T47D (cell line): ENCODE data around the gene PHF10.

Source experiments
- DNase-seq, 2 experiments: peaks; one replicate each; pipeline versions ENCODE4 v3.0.0 to v3.0.0-alpha.2; 2011 to 2012; ENCODE audit warnings: low read depth in 1 of 2, low spot score in 1 of 2
- JUND ChIP-seq: IDR thresholded peaks from 2 replicates; pipeline ENCODE4 v1.6.1; 2012; ENCODE audit warnings: low read depth
- in situ Hi-C: cut with HindIII; loops from 2 replicates; pipeline ENCODE4 v1.10.0; 2016; ENCODE audit warnings: low sequenced_read_pairs, low pct_unique_long_range_greater_than_20kb

The PHF10 gene

DNA sequence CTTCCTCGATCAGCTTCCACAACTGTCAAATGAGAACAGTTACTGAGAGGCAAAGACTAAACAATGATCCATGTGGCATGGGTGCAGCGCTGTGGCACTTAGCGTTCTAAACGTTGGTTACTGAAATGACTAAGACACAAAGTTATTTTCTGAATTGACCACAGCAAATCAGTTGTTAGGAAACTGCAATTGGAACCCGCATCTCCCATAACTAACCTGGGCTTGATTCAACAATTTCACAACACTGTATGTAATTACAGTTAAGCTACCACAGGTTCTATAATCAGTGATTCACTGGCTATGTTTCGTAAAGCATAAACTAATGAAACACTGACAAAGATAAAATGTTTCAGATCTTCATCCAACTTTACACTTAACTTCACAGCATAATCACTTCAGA is 35.0 kb downstream of the PHF10 start:
- DNase-seq, result no peak
- TF ChIP-seq JUND, result no peak
- in situ Hi-C loops, result no loop called here

GRCh38 chr6:169685860-169686259 is 38.4 kb downstream of the PHF10 start:
- no peak for TF ChIP-seq JUND
- DNase-seq, result no peak
- in situ Hi-C loops, result no loop called here

DNA sequence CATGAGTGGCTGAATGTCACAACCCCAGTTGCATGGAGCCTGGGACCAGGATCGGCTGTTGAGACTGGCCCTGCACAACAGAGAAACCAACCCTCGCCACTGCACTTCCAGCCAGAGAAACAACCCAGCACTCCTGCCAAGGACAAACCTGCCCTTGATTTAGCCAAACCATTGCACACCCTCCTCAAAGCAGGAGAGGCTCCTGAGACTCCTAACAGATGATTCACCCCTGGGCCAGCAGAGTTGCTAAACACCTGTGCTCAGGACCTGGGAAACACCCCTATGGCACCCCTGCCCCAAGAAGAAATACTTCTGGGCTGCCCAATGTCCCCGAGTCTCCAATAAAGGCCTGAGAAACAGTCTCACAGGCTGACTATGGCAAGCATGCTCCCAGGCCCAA is 40.2 kb downstream of the PHF10 start:
- DNase-seq, result no peak
- TF ChIP-seq JUND, result no peak
- in situ Hi-C loops, result no loop called here

DNA sequence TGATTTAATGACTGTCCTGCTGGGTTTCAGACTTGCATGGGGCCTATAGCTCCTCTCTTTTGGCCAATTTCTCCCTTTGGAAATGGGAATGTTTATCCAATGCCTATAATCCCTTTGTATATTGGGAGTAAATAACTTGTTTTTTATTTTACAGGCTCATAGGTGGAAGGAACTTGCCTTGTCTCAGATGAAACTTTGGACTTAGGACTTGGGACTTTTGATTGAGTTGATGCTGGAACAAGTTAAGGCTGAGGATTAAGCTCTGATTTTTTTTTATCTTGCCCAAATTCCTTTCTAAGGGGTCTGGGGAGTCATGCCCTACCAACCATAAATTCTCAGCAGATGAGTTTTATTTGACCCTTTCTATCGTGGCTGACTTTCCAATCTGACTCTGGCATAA is 46.0 kb downstream of the PHF10 start:
- TF ChIP-seq JUND, result no peak
- no peak for DNase-seq
- in situ Hi-C loops, result no loop called here

GRCh38 chr6:169677096-169677495 is 47.2 kb downstream of the PHF10 start:
- DNase-seq, result no peak
- in situ Hi-C loops, result no loop called here
- no peak for TF ChIP-seq JUND

- in situ Hi-C loops, result no loop called here
- no peak for DNase-seq
- no peak for TF ChIP-seq JUND
Observed at GRCh38 chr6:169675011-169675410, 49.3 kb downstream of the PHF10 start.

GRCh38 chr6:169671563-169671962 is 52.7 kb downstream of the PHF10 start:
- no peak for TF ChIP-seq JUND
- in situ Hi-C loops, result no loop called here
- no peak for DNase-seq

- no peak for TF ChIP-seq JUND
- in situ Hi-C loops, result no loop called here
- DNase-seq, result no peak
Observed at GRCh38 chr6:169669889-169670288, 54.4 kb downstream of the PHF10 start.

DNA sequence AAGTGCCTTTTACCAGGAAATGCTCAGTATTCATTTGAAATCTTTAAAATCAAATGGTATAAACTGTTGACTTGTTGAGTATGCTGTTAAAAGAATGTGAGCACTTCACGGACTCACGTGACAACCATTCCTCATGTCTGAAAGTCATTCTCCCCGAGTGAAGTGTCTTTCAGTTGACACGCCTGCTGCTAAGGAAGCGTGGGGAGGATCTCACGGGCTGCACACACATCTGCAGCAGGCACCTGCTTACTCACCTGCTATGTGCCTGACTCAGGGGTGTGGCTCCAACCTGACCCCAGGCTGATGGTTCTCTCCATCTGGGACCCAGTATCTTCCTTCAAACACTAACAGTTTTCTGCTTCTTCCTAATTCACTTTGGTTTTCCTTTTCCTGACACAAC is 55.2 kb downstream of the PHF10 start:
- in situ Hi-C loops, result no loop called here
- TF ChIP-seq JUND, result no peak
- no peak for DNase-seq

- no peak for DNase-seq
- TF ChIP-seq JUND, result no peak
- in situ Hi-C loops, result no loop called here
Observed at GRCh38 chr6:169668203-169668847, 56.0 kb downstream of the PHF10 start.

GRCh38 chr6:169667716-169668115 is 56.6 kb downstream of the PHF10 start:
- in situ Hi-C loops, result no loop called here

GRCh38 chr6:169666441-169666840 is 57.9 kb downstream of the PHF10 start:
- DNase-seq, result no peak
- TF ChIP-seq JUND, result no peak
- in situ Hi-C loops, result no loop called here

More at GRCh38 chr6:169667716-169668115, 56.6 kb downstream of the PHF10 start:
- no peak for DNase-seq
- no peak for TF ChIP-seq JUND

GRCh38 chr6:169665289-169665688 is 59.0 kb downstream of the PHF10 start:
- DNase-seq, result no peak
- in situ Hi-C loops, result no loop called here

GRCh38 chr6:169664227-169664626 is 60.1 kb downstream of the PHF10 start:
- in situ Hi-C loops, result no loop called here
- DNase-seq, result no peak
- TF ChIP-seq JUND, result no peak

More at GRCh38 chr6:169665289-169665688, 59.0 kb downstream of the PHF10 start:
- TF ChIP-seq JUND, result no peak
